Mammary epithelial cell (primary cell): Measurements from ENCODE around the gene ARFGEF2.

Experiments
- EZH2 ChIP-seq: IDR thresholded peaks from 2 replicates; pipeline ENCODE4 v1.6.1; 2012; ENCODE audit warnings: low read length, inconsistent platforms, borderline replicate concordance
- TF ChIP-seq, protein P1 (sequence below), 2 donors: IDR thresholded peaks in 1 of 2; conservative IDR thresholded peaks in 1 of 2; 2 replicates each; pipeline ENCODE4 v1.5.1; 2011 to 2012; ENCODE audit warnings: inconsistent platforms in 2 of 2, low read length in 2 of 2, mild to moderate bottlenecking in 2 of 2, control low read depth in 1 of 2, low read depth in 1 of 2; ENCODE audit not compliant: insufficient read depth in 1 of 2; ENCODE audit errors: extremely low read depth in 1 of 2

DNA sequence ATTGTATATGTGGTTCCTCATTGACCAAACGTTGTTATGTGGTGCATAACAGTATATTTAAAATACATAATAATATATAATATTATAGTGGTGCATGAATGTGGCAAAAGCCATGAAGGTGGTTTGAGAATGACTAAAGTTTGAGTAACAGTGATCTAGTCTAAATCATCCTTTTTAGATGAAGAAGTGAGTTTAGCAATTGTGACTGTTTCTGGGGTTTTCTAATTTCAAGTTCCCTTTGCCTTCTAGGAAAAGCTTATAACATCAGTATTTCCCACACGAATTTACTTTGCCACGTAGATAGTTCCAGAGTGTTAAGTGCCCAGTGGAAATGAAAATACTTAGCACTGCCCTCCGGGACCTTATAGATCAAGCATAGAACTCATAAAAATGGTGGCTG, 40.9 kb downstream of the ARFGEF2 start:
- TF ChIP-seq, protein P1, sequence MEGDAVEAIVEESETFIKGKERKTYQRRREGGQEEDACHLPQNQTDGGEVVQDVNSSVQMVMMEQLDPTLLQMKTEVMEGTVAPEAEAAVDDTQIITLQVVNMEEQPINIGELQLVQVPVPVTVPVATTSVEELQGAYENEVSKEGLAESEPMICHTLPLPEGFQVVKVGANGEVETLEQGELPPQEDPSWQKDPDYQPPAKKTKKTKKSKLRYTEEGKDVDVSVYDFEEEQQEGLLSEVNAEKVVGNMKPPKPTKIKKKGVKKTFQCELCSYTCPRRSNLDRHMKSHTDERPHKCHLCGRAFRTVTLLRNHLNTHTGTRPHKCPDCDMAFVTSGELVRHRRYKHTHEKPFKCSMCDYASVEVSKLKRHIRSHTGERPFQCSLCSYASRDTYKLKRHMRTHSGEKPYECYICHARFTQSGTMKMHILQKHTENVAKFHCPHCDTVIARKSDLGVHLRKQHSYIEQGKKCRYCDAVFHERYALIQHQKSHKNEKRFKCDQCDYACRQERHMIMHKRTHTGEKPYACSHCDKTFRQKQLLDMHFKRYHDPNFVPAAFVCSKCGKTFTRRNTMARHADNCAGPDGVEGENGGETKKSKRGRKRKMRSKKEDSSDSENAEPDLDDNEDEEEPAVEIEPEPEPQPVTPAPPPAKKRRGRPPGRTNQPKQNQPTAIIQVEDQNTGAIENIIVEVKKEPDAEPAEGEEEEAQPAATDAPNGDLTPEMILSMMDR (conservative IDR thresholded peaks at IDR 0.05 in 1 of 2, IDR thresholded peaks at IDR 0.05 in 1 of 2; ENCODE audit: extremely low read depth in 1 of 2, insufficient read depth in 1 of 2, low read depth in 1 of 2, low read length in 2 of 2) = no peak
- TF ChIP-seq EZH2 = no peak
